ENCODE measurements around the gene SEPHS1.

DNA sequence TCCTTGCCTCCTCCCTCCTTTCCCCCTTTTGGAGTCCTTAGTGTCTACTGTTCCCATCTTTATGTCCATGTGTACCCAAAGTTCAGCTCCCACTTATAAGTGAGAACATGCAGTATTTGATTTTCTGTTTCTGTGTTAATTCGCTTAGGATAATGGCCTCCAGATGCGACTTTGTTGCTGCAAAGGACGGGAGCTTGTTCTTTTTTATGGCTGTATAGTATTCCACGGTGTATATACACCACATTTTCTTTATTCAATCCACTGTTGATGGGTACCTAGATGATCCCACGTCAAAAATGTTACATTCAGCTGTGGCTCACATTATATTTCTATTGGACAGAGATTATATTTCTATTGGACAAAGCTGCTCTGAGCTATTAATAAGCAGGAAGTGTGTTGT, 24.4 kb upstream of the SEPHS1 start:
- TF ChIP-seq EZH2 (IDR thresholded peaks at IDR 0.05; ENCODE audit: insufficient read depth, low read length), result no peak
- no peak for TF ChIP-seq CTCF (IDR thresholded peaks at IDR 0.05; ENCODE audit: insufficient read depth, low read depth, low read length)

Measured in astrocyte (in vitro differentiated cells and primary cell).